NCI-H1092 treated with DMSO at 0.1 percent for 48 hours (cell line): ENCODE results near the gene AGO3.
"Not testable (repeated sequence)": the region's sequence is repeated elsewhere in the genome, so short reads cannot be mapped to it uniquely, and the experiment has no call there.

Experiments
- DNase-seq: peaks from one replicate; lab custom pipeline; 2025; lab: John Stamatoyannopoulos, UW

Gene AGO3

GRCh38 chr1:36008546-36009197 lies 77.8 kb downstream of the AGO3 start:
- no peak for DNase-seq

- no peak for DNase-seq
Observed at GRCh38 chr1:36014722-36015220, 83.9 kb downstream of the AGO3 start.

GRCh38 chr1:36016686-36017085 lies 85.8 kb downstream of the AGO3 start:
- no peak for DNase-seq

GRCh38 chr1:36023098-36023769 lies 92.3 kb downstream of the AGO3 start:
- DNase-seq = no peak

DNA sequence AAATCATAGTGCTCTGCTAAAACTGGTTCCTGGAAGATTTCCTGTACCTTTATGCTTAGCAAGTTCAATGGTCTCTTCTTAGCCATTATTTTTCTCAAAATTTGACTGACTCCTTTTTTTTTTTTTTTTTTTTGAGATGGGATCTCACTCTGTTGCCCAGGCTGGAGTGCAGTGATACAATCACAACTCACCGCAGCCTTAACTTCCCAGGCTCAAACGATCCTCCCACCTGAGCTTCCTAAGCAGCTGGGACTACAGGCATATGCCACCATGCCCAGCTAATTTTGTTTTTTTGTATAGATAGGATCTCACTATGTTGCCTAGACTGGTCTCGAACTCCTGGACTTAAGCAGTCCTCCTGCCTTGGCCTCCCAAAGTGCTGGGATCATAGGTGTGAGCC lies 93.1 kb downstream of the AGO3 start:
- not testable (repeated sequence) for DNase-seq

GRCh38 chr1:36024847-36025246 lies 93.9 kb downstream of the AGO3 start:
- no peak for DNase-seq

DNA sequence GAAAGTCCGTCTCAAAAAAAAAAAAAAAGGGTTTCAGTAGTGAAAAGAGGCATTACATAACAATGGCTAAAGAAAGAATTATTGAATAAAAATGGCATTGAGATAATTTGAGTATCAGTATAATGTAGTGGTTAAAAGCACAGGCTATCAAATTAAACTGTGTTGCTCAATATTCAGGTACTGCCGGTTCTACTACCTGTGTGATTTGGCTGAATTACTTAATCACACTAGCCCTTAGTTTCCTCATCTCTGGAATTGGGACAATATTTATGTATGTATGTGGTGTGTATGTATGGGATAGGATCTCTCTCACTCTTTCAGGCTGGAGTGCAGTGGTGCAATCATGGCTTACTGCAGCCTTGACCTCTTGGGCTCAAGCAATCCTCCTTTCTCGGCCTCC lies 96.9 kb downstream of the AGO3 start:
- no peak for DNase-seq

GRCh38 chr1:36031441-36031840 lies 100.5 kb downstream of the AGO3 start:
- DNase-seq = no peak

- DNase-seq = no peak
Observed at GRCh38 chr1:36034692-36035091, 103.8 kb downstream of the AGO3 start.

DNA sequence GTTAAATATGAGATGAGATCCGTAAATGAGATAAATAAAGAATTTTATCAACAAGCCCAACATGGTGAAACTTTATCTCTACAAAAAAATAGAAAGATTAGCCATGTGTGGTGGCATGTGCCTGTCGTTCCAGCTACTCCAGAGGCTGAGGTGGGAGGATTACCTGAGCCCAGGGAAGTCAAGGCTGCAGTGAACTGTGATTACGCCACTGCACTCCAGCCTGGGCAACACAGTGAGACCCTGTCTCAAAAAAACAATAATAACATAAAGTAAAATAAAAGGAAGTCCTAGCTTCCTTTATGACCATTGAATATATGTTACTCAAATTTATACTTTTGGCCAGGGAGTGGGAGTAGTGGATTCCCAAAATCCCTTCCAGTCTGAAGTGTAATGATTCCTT lies 104.2 kb downstream of the AGO3 start:
- DNase-seq = no peak

DNA sequence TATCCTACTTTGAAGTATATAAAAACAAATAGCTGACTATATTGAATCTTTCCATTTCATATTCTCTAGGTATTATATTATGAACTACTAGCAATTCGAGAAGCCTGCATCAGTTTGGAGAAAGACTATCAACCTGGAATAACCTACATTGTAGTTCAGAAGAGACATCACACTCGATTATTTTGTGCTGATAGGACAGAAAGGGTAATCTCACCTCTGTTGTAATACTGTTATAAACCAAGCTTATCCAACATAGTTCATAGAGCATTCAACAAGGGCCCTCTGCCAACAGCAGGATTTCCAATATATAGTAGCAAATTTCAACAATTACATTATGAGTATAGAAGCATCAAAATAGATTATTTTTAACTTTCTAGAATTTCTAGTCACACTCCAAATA lies 109.3 kb downstream of the AGO3 start:
- DNase-seq = no peak

DNA sequence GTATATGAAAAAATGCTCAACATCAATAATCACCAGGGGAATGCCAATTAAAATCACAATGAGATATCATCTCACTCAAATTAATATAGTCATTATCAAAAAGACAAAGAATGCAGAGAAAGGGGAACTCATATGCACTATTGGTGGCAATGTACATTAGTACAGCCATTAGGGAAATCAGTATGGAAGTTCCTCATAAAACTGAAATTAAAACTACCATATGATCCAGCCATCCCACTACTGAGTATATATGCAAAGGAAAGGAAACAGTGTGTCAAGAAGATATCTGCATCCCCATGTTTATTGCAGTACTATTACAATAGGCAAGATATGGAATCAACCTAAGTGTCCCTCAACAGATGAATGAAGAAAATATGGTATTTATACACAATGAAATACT lies 120.9 kb downstream of the AGO3 start:
- no peak for DNase-seq

- DNase-seq = no peak
Observed at GRCh38 chr1:36053978-36054377, 123.1 kb downstream of the AGO3 start.

DNA sequence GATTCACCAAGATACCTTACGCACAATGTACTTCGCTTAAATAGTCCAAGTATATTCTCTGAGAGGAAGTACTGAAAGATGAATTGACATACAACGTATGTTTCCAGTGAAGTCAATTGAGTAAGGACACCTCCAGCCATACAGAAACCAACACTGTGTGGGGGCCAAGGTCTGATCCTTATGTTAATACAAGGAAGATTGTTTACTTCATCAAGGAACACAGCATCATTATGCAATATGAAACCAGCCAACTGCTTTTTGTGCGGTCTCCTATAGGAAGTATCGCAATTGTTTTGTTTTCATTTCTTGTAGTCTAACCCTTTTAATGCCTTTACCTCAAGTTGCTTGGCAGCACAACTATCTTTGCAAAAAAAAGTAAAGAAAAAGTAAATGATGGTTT lies 124.8 kb downstream of the AGO3 start:
- DNase-seq = no peak

DNA sequence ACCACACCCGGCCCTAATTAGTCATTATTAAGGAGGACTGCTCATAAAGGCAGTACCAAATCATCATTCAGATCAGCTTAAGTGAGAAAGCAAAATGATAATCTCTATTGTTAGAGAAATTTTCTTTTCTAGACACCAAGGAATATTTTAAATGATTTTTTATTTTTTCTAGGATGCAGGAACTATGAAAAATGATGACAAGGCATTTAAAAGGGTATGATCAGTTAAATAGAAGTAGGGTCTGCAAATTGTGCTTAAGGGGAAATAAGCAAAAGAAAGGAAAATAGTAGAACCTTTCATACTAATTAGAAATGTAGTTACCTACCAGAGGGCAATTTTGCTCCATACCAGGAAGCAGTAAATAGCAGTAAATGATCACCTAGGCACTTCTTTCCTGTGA lies 131.4 kb downstream of the AGO3 start:
- no peak for DNase-seq

GRCh38 chr1:36067871-36068270 lies 137.0 kb downstream of the AGO3 start:
- no peak for DNase-seq

- DNase-seq = no peak
Observed at GRCh38 chr1:36068866-36069265, 138.0 kb downstream of the AGO3 start.

DNA sequence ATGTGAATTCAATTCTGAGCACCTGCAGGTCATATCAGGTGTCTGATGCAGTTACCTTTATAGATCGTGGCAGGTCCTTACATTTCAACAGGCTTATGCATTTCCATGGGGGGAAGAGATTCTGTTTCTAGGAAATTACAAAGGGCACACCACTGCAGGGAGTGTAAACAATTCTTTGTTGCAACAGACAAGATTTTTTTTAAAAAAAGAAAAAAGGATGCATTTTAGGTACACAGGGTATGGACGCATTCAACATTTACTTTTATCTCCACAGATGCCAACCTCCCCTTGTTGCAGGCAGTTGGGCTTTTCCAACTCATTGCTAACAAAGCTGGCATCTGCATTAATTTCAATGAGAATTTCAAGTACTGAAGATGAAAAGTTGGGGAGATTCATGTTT lies 139.4 kb downstream of the AGO3 start:
- no peak for DNase-seq

GRCh38 chr1:36076979-36077573 lies 146.2 kb downstream of the AGO3 start:
- DNase-seq = no peak

DNA sequence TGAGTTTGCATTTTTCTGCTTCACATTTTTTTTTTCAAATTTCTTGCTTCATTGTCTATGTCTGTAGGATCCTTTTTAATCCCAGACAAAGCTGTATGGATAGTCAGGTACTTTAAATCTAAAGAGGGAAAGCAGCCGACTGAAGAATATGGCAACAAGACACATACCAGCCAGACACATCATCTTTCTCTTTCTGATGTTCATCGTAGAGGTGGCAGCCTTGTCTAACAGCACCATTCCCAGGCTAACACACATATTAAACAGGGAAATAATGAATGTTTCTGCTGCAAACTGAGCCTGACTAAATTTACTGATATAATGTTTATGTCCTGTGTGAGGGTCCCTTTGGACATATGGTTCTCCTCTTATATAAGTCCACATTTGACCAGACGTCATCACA lies 149.3 kb downstream of the AGO3 start:
- DNase-seq = no peak

- DNase-seq = no peak
Observed at GRCh38 chr1:36080801-36081200, 149.9 kb downstream of the AGO3 start.

- no peak for DNase-seq
Observed at GRCh38 chr1:36081926-36082485, 151.1 kb downstream of the AGO3 start.

DNA sequence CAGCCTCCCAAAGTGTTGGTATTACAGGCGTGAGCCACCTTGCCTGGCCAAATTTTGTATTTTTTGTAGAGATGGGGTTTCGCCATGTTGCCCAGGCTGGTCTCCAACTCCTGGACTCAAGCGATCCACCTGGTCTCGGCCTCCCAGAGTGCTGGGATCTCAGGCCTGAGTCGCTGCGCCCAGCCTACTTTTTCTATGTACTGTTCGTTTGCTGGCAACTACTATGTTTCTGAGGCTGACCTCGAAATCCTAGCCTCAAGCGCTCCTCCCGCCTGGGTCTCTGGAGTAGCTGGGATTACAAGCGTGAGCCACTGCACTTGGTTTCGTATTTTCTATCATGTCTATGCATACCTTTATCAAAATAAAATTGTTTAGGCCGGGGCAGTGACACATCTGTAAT lies 152.3 kb downstream of the AGO3 start:
- DNase-seq = no peak
